Stimulated activated CD4-positive, alpha-beta T cell treated with anti-CD3 and anti-CD28 coated beads, Interleukin-1b, Interleukin-23, amount 100 ng/mL, for 48 hours (primary cell): ENCODE results near the gene TMEM82.

Experiments used
- DNase-seq: peaks from one replicate; pipeline ENCODE4 v3.0.0-alpha.2; 2020

The TMEM82 gene

DNA sequence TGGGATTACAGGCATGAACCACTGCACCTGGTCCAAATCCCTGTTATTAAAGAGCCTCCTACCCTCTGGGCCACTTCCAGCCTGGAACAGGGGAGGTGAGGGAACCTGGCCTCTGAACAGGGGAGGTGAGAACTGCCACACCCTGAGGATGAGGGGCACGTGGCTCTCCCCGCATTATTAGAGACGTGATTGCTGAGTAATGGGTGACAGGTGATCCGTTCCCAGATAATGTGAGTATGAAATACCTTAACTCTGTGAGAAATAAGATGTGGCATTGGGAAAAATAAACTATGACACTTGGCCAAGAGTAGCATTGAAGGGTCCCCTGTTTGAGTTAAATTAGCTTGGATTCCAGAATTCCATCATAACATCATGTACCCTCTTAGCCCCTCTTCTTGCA, 19.9 kb upstream of the TMEM82 start:
- DNase-seq = no peak

DNA sequence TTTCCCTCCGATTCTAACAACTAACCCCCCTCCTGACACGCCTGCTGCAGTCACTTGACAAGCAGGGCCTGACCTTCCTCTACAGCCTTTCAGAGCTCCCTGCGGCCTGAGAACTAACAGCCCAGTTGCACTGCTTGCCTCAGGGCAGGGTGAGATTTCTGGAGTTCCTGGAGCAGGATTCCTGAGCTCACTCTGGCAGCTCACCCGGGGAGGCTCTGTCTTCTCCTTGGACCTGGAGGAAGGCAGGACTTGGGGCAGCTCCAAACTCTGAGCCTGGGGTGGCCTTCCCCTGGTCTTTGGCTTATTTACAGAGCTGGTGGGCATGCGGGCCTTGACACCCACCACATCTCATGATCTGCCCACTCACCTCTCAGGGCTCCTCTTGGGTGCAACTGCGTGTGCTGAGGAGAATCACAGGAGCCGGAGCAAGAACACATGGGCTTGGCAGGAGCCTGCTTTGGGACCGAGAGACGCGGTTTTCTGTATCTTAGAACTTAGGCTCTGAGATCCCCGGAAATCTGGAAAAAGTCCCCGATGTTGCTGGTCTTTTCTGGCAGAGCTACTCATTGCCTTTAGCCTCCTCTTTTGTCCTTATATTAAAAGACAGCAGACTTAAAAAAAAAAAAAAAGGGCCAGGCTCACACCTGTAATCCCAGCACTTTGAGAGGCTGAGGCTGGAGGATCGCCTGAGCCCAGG, 19.3 kb upstream of the TMEM82 start:
- no peak for DNase-seq

DNA sequence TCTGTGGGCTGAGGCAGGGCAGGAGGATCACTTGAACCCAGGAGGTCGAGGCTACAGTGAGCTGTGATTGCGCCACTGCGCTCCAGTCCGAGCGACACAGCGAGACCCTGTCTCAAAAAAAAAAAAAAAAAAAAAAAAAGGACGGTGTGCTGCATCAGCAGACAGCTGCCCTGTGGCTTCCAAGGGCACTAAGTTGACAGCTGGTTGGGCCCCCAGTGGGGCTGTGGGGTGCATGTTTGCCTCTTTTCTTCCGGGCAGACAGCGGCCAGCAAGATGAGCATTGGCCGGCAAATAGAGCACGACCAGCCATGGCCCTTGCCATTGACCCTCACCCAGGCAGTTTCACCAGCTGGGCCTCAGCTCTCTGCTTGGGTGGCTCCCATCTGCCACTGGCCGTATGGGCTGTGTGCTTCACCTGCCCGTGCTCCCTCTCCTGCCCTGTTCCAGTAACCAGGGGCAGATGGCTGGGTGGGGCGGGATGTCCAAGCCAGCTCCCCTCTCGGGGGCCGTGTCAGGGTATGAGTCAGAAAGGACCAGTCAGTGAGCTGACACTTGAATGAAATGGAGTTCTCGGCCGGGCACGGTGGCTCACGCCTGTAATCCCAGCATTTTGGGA, 18.6 kb upstream of the TMEM82 start:
- no peak for DNase-seq

DNA sequence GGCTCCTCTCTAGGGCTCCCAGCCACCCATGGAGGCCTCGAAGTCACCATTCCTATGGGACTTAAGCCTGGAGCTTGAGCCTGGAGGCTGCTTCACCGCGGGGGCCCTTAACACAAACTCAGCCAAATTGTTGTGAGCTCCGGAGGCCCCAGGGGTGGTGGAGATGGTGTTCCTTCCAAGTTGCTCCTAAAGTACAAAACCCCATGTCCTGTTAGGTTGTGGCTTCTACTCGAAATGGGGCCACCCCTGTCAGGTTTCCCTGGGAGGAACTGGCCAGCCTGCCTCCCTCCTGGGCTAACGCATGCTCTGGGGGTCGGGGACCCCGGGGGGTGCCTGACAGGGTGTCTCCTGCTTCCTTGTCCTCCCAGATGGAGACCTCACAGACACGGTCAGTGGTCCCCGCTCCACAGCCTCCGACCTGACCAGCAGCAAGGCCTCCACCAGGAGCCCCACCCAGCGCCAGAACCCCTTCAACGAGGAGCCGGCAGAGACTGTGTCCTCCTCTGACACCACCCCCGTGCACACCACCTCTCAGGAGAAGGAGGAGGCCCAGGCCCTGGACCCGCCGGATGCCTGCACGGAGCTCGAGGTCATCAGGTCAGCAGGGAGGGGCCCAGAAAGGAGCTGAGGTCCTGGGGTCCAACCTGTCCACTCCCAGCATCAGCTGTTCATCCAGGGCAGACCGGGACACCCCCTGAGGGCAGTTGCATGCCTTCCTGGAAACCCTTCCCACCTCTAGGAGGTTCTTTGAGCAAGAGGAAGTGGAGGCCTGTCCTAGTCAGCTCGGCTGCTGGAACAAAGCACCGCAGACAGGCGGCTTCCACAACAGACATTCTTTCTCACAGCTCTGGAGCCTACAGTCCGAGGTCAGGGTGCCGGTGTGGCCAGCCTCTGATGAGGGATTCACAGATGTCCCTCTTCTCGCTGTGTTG, 17.1 kb upstream of the TMEM82 start:
- no peak for DNase-seq

DNA sequence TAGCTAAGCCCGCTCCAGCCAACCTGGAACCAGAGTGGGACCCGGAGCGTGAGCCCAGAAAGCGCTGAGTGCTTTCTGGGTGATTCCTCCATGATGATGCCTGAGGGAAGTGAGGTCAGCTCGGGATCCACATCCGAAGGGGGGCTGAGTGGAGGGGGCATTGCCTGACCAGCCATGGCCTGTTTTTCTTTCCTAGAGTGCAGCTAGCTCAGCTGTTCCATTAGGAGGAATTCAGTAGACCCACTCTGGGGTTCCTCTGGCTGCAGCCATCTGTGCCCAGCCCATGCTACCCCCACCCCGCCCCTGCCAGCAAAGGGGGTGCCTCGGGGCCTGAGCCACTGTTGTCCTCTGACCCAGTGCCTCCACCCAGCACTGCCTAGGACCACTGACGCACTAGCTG, 15.8 kb upstream of the TMEM82 start:
- no peak for DNase-seq

DNA sequence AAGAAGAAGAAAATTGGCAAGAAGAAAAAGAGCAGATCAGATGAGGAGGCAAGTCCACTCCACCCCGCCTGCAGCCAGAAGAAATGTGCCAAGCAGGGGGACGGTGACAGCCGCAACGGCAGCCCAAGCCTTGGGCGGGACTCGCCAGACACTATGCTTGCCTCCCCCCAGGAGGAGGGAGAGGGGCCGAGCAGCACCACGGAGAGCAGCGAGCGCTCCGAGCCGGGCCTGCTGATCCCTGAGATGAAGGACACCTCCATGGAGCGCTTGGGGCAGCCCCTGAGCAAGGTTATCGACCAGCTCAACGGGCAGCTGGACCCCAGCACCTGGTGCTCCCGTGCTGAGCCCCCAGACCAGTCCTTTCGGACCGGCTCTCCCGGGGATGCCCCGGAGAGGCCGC, 15.3 kb upstream of the TMEM82 start:
- no peak for DNase-seq

DNA sequence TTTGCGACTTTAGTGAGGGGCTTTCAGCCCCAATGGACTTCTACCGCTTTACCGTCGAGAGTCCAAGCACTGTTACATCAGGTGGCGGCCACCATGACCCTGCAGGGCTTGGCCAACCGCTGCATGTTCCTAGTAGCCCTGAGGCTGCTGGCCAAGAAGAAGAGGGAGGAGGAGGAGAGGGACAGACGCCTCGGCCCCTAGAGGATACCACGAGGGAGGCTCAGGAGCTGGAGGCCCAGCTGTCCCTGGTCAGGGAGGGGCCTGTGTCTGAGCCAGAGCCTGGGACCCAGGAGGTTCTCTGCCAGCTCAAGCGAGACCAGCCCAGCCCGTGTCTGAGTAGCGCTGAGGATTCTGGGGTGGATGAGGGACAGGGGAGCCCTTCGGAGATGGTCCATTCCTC, 14.9 kb upstream of the TMEM82 start:
- no peak for DNase-seq

DNA sequence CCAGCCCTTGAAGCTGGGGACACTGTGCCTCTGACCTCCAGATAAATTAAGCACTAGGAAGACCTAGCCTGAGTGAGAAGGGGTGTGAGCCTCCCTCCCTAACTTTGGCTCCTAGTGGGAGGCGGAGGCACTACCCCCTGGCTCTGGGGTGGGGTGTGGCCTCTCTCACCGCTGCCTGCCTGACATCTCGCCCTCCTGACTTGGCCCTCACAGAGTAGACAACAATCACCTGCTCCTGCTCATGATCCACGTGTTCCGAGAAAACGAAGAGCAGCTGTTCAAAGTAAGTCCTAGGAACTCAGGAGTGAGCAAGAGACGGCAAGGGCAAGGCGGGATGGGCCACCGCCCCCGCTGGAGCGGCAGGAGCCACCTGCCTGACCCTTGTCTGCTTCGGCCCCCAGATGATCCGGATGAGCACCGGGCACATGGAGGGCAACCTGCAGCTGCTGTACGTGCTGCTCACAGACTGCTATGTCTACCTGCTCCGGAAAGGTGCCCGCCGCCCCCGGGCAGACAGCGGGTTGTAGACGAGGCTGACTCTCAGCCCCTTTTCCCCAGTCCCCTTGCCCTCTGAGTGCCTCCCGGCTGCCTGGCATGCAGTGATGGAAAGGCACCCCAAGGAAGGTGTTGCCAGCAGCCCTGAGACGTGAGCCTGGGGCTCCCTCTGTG, 14.3 kb upstream of the TMEM82 start:
- no peak for DNase-seq

DNA sequence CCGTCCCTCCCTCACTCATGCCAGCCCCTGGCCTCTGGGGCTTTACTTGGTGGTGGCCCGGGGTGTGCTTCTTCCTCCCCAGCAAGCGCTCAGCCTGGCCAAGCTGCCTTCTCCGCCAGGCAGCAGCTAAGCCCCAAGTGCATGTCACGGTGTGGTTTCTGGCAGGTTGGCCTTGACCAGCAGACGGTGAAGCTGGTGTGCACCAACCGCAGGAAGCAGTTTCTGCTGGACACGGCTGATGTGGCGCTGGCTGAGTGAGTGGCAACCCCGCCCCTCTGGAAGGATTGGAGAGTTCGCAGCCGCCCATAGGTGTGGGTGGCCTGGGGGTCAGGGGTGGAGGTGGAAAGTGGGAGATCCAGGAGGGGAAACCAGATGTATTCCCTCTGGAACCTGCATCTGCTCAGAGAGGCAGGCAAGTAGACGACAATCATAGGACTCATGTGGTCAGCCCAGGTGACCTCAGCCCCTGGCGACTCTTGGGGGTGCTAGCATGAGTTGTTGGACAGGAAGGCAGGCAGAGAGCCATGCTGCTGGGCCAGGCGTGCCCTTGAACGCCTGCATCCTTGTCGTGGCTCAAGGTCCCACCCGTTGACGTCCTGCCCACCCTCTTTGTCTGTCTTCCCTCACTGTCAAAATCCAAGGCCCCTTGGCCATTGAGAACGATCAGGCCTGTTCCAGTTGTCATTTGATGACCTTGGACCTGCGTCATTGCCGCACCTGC, 13.2 kb upstream of the TMEM82 start:
- DNase-seq = no peak

DNA sequence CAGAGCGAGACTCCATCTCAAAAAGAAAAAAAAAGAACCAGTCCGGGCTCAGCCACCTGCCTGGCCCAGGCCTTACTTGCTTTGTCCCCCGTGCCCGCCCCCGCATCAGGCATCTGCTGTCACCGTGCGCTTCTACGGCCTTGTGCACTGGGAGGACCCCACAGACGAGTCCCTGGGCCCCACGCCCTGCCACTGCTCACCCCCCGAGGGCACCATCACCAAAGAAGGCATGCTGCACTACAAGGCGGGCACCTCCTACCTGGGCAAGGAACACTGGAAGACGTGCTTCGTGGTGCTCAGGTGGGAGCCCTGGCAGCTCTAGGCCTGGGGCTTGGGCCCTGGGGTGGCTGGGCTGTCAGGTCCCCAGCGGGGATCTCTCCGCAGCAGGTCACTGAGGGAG, 11.9 kb upstream of the TMEM82 start:
- no peak for DNase-seq

DNA sequence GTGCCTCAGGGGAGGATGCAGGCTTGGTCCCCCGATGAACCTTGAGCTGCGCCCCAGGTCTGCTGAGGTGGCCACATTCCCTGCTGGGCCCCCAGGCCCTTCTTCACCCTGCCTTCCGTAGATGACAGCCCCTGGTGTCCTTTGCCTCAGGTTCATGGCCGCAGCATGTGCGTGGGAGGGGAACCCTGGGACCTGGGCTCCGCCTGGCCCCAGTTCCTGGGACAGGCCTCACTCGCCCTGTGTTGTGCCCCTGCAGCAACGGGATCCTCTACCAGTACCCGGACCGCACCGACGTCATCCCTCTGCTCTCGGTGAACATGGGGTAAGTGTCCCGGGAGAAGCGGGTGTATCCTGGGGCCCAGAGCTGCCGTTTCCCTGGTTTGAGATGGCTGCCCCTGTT, 11.4 kb upstream of the TMEM82 start:
- no peak for DNase-seq

DNA sequence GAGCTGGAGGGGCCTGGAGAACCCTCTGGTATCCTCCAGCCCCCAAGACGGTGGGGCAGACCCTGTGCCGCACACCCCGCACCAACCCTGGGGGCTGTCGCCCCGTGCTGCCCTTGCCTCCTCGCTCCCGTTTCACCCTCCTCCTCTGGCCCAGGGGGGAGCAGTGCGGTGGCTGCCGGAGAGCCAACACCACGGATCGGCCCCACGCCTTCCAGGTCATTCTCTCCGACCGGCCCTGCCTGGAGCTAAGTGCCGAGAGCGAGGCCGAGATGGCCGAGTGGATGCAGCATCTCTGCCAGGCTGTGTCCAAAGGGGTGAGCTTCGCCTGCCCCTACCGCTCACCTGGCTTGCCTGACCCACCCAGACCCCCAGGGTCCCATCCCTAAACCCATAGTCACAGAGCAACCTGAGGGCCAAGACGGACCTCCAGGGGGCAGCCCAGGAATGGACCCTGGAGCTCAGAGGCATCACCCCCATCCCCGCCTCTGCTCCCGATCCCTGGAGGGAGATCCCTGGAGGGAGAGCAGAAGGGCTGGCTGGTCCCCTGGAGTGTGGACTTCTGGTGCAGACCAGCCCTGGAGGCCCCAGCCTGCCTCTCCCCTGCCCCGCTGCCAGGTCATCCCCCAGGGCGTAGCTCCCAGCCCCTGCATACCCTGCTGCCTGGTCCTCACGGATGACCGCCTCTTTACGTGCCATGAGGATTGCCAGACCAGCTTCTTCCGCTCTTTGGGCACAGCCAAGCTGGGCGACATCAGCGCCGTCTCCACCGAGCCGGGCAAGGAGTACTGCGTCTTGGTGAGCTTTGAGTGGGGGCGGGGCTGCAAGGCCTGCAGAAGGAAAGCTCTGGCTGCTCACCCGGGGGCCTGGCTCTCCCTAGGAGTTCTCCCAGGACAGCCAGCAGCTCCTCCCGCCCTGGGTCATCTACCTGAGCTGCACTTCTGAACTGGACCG, 10.3 kb upstream of the TMEM82 start:
- no peak for DNase-seq

DNA sequence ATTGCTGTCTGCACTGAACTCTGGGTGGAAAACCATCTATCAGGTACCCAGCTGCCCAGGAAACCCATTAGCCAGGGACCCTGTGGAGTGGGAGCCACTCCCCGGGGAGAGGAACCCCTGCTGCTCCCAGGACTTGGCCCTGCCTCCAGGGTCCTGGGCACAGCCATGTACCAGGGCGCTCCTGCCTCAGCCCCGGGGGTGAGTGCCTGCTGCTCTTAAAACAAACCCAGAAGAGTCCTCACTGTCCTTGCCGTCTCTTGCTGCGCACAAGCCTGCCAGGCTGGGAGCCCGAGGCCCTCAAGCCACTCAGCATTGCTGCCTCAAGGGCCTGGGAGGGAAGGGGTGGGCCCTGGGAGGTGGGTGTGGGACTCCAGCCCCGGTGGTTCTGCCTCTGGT, 9.6 kb upstream of the TMEM82 start:
- DNase-seq = no peak

DNA sequence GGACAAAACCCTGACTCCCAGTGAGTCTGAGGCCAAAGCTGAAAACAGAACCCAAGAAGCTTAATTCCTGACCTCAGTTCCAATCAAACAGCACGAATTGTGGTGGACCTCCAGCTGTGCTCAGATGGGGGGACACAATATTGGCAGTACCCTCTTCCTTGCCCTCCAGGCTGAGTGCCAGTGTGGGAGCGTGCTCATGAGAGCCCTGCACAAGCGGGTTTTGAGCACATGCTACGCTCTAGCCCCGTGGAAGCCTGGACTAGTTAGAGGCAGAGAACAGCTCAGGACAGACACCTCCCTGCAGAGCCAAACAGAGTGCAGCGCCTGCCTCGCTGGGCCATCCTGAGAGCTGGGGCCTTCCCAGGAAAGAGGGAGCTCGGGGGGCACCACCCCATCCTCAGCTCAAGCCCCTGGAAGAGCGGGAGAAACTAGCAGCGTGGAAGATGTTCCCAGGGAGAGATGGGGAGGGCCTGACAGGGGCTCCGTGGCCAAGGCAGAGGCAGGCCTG, 9.0 kb upstream of the TMEM82 start:
- DNase-seq = no peak

DNA sequence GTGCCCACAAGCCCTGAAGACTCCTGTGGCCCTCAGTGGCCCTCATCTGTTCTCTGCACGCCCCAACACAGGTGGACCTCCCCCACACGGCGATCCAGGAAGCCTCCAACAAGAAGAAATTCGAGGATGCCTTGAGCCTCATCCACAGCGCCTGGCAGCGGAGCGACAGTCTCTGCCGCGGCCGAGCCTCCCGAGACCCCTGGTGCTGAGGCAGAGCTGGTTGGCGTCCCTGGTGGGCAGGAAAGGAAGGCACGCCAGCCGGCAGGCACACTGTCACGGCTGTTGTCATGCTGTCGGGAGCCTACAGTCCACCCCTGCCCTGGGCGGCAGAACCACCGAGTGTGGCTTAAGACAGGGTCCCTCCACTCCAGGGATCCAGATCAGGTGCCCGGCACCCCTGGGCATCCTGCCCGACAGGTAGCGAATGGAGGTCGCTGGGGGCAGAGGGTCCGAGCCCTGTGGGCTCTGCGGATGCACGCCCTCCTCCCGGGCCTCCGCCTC, 8.5 kb upstream of the TMEM82 start:
- no peak for DNase-seq

DNA sequence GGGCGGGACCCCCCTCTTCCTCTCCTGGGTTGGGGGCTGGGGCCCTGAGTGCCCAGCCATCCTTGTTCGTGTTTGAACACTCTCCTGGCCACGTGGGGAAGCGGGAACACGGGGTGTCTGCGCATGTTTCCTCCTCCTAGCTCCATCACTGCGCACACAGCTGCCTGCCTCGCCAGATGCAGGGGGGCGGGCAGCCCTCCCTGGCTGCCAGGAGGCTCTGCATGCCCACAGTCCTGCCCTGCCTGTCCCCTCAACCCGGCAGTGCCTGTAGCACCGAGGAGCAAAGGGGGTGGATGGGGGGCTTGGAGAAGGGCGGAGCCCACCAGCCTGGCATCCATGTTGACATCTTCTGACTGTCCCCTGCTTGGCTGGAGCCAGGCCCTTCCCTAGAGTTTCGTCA, 8.0 kb upstream of the TMEM82 start:
- DNase-seq = no peak

DNA sequence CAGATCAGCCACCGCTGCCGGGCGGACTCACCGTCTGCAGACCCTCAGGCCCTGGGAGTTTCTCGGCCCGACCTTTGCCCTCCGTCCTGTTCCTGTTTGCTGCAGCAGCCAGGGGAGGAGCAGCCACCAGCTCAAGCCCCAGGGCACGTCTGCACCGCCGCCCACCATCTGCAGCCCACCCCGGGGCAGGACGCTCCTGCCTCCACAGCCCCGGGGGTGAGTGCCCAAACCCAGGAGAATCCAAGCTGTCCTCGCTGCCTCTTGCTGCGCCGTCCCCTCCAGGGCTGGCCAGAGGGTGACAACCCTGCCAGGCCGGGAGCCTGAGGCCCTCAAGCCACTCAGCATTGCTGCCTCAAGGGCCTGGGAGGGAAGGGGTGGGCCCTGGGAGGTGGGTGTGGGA, 7.4 kb upstream of the TMEM82 start:
- DNase-seq = no peak

DNA sequence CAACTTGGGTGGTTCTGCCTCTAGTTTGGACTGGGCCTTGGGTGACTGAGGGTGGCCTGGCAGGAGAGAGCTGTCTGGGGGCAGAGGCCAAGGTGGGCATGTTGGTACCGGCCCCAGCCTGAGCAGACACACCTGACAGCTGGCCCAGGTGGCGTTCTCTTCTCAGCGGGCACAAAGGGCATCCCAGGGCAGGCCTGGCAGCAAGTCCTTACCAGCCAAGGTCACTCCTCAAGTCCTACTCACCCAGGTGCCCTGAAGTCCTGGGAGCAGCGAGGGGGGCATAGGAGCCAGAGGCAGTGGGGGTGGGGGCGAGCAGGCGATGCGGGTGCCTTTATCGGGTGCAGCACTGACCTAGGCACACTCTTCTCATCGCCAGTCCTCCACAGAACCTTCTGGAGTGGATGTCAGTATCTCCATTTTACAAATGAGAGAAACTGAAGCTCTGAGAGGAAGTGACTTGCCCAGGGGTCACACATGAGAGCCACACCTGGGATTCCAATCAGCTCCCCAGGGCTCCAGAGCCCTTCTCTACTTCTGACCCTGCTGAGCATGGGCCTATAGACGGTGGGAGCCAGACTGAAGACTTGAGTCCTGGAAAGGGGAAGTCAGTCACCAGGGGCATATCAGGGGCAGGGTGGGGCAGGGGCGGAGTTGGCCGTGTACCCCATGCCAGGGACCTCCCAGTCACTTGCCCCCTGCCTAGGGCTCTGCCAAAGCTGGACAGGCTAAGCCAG, 6.8 kb upstream of the TMEM82 start:
- DNase-seq = no peak

DNA sequence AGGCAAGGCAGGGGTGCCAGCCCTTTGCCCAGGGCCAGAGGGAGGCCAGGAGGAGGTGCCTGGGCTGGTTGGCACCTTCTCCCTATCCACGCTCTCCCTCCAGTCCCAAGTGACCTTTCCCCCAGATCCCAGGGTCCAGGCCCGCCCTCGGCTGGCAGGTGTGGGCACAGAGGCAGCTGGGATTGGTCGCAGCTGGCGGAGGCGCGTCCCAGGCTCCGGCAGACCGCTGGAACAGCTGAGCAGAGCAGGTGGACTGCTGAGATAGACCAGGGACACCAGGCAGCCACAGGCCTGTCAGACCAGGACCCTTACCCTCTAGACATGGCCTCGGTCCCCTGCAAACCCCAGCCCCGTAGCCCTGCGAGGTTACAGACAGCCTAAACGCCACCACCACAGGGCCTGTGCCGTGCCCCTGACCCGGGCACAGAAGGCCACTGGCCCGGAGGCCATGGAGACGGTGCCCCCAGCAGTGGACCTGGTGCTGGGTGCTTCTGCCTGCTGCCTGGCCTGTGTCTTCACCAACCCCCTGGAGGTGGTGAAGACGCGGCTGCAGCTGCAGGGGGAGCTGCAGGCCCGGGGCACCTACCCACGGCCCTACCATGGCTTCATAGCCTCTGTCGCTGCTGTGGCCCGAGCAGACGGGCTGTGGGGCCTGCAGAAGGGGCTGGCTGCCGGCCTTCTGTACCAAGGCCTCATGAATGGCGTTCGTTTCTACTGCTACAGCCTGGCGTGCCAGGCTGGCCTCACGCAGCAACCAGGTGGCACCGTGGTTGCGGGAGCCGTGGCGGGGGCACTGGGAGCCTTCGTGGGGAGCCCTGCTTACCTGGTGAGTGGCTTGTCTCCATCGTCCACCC, 6.0 kb upstream of the TMEM82 start, which contains the start of gene SLC25A34:
SLC25A34 (plus strand) TSS at position 221 of the 854 bp plus-strand sequence; CDS start at position 449, 228 bp downstream.
- no peak for DNase-seq
